NOMO-1 (cell line): ENCODE data around the gene TPP2.

Experiments
- DNase-seq, 2 experiments: peaks; one replicate each; lab custom pipeline; 2025; ENCODE audit not compliant: unreplicated experiment in 2 of 2; lab: John Stamatoyannopoulos, UW

TPP2 gene

DNA sequence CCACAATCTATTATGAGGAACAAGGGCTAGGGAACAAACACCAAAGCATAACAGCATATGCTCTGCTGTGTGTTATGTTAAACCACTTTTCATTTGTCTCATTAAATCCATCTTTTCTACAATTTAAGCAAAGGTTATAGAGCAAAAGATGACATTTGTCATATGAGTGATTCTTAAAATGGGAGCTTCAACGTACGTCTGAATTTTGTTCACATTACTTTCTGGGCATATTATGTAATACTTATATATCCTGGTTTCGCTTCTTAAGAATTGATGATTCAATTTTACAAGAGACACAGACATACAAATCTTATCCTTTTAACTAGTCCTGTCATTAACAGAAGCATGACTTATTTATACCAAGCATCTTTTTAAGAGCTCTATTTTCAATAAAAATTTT, 3.3 kb upstream of the TPP2 start:
- DNase-seq = peak in 1 of 2 experiments; percentile 54

DNA sequence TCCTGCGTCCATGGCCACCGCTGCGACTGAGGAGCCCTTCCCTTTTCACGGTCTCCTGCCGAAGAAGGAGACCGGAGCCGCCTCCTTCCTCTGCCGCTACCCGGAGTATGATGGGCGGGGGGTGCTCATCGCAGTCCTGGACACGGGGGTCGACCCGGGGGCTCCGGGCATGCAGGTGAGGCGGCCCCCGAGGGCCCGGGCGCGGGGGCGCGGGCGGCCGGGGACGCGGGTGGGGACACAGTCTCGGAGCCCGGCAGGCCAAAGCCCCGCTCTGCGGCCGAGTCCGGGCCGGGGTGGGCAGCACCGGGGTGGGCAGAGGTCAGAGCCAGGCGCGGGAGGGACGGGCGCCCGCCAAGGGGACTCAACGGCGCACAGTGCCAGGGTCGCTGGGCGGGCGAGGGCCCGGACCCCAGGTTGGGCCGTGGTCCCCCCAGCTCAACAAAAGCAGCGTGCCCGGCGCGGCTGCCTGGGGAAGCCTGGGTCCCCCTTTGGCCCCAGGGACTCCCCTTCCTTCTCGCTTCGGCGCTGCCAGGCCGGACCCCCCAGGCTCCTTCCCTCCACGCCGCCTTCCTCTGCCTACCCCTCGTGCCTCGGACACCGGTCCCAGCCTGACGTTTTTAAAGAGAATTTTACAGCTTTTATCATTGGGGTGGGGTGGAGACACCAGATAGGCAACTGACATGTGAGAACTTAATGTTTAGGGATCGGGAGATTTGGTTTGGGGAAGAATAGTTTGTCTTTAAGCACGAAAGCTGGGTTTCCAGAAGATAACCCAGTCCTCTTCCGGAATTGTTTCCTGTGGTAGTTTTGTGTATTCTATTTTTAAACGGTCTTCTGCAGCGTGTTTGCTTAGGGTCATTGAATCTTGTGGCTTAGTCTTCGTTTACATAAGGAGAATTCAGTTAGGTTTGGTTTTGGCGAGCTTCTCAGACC, 509 bp downstream of the TPP2 start:
- peak in 1 of 2 experiments; percentile 35 for DNase-seq

DNA sequence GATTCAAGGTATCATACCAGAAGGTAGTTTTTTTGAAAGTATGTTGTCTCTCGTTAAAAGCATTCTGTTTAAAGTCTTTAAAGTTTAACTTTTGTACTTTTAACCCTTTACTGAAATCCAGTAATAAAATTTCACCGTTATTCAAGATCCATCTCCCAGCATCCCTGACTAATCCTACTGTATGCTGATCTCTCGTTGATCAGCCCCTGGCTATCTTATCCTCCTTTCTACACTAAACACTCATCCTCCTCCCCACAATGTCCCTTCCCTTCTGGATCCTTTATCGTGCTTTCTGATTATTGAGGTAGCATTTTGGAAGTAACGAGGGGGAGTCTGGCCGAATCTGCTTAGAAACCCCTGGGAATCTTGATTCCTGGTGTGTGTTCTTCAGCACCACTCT, 1.3 kb downstream of the TPP2 start:
- DNase-seq = no peak

DNA sequence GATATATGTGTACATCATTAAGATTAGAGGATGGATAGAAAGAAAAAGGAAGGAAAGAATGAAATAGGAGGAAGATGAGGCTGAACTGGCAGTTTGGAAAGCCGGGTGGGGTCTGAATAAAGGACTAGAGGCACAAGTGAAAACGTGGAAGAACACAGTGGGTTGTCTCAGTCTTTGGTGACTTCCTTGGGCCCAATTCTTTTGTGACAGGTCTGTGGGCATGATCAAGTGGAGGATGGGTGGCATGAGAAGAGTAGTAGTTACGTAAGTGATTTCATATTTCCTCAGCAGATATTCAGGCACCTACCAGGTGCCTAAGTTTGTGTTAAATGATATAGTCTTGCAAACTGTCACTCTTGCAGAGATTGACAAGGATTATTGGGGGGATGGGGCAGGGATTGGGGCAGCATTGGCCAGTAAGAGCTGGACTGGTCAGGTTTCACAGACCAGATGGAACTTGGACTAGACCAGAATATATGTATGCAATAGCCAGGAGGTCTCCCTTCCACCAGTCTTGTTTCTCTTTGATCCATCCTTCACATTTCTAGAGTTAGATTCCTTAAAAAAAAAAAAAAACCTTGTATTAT, 2.7 kb downstream of the TPP2 start:
- no peak for DNase-seq

DNA sequence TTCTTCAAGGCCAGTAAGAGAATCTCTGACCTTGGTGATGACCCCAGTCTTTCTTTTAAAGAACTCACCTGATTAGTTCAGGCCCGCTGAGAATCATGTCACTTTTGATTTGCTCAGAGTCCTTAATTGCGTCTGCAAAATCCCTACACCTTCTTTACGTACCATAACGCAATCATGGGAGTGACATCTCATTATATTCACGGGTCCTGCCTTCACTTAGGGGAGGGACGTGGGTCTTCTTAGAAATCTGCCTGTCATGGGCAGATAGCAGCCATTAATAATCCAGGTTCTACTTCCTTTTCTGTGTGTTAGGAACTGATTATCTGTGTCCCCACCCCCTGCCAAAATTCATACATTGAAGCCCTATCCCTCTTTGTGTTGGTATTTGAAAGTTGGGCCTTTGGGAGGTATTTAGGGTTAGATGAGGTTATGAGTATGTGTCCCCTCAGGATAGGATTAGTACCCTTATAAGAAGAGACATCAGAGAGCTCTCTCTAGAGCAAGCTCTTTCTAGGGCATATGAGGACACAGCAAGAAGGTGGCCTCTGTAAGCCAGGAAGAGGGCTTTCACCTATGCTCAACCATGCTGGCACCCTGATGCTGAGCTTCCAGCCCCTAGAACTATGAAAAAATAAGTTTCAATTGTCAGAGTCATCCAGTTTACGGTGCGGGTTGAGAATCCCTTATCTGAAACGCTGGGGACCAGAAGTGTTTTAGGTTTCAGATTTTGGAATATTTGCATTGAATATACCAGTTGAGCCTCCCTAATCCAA, 9.9 kb downstream of the TPP2 start:
- no peak for DNase-seq

DNA sequence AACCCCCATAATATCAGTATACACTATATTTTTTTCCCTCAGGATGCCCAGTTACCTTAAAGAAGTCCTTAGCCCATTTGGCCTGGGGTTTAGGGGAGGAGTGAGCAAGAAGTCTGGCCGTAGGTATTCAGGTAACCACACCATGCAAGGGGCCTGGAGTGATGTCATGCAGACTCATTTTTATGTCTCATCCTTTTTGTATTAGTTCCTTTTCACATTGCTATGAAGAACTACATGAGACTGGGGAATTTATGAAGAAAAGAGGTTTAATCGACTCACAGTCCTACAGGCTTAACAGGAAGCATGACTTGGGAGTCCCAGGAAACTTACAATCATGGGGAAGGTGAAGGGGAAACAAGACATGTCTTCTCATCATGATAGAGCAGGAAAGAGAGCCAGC, 12.2 kb downstream of the TPP2 start:
- no peak for DNase-seq

DNA sequence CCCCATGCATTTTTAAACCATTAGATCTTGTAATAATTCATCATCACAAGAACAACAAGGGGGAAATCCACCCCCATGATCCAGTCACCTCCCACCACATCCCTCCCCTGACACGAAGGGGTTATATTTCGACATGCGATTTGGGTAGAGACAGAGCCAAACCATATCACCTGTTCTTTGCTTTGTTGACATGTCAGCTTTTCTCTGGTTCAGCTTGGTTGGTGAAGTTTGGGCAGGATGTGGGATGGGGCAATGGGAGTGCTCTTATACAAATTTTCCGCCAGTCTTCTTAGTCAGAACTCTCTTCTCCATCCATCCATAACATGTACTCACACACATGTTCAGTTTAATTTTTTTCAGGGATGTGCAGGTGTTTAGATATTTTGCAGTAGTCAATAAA, 12.9 kb downstream of the TPP2 start:
- DNase-seq = no peak

DNA sequence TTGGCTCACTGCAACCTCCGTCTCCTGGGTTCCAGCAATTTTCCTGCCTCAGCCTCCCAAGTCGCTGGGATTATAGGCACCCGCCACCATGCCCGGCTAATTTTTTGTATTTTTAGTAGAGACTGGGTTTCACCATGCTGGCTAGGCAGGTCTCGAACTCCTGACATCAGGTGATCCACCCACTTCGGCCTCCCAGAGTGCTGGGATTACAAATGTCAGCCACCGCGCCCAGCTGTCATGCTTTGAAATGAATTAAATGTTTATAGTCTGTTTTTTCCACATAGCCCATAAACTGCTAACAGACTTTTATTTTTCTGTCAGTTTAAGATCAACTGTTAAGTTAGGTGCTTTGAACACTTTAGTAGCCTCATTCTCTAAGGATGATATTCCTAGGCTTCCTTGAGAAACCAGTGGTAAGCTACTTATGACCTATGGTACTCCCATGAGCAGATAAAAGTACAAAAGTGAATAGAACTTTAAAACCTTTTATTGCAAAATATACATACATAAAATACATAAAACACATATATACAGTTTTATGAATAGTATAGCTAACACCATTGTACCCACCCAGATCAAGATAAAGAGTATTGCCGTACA, 13.6 kb downstream of the TPP2 start:
- no peak for DNase-seq

DNA sequence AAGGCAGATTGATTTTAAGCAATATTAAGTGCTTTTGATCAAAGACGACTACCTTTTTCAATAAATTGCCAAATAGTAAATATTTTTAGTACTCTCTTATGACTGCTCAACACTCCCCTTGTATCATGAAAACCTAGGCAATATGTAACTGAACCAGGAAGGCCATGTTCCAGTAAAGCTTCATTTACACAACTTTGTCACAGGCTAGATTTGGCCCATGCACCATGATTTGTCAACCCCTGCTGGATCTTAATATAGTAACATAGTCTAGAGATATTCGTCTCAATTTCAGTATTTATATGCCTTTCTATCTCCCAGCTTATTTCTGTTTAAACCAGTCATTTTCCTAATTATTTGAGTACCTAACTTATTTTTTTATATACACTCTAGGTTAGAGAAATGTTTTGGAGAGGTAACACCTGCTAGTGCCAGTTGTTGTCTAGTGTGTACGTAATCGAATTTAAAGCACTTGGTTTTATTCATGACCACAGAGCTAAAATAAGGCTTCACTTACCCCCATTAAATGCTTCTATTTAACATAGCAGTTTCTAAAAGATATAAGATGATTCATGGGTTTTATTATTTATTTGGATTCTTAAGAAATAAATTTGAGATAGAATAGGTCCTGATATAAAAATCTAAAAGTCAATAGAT, 21.0 kb downstream of the TPP2 start:
- DNase-seq = no peak

DNA sequence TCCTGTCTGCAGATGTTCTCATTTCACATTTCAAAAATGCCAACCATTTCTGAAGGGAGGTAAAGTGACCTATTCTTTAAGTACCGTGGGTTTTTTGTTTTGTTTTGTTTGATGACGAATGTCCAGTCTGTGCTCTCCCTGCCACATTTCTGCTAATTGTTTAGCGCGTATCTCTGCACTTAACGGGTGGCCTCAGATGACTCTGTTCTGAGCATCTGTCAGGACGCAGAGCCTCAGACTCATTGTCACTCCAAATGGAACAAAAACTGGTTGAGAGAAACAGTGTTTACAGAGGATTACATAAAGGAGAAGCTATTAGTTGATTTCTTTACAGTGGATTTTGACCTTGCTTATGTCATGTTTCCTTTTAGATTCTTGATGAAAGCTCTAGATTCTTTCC, 23.7 kb downstream of the TPP2 start:
- no peak for DNase-seq

DNA sequence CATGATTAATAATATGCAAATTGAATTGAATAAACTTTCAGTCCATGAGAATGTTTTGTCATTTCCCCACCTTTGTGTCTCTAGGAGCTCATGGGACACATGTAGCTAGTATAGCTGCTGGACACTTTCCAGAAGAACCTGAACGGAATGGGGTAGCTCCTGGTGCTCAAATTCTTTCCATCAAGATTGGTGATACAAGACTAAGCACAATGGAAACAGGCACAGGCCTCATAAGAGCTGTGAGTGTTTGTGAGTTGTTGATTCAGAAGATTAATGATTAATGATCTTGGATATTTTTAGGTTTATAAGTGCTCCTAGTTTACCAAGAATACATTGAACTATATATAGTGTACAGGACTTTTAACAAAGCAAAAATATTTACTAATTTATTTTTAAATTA, 30.1 kb downstream of the TPP2 start:
- no peak for DNase-seq

DNA sequence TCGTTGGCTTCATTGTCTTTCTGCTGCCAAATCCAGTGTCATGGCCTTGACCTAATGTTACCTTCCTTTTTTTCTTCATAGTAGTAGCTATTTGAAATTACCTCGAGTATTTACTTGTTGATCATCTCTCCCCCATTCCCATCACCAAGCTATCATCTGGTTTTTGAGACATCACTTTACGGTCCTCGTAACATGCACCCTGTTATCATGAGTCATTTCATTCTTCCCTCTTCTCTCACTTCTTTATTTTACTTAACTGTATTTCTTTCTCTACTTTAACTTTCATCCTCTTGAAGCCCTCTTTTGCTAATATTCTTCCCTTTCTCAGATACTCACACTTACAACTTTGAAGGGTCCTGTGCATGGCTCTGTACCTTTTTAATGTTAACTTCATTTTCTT, 31.8 kb downstream of the TPP2 start:
- DNase-seq = no peak

DNA sequence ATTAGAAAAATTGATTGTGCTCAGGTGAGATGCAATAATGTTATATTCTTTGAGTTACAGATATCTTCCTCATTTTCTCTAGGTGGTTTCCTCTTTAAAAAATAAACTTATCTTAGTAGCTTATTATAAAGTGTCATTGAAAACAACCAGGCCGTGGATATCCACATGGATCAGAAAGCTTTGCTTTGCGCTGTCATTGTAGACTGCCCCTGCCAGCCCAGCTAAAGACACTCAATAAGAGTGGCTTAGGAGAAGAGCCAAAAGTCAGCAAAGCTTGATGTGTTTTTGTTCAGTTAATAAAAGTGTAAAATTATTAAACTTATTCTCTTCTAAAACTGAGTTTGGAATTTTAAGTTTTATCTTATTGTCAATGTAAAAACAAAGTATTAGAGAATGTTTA, 34.4 kb downstream of the TPP2 start:
- DNase-seq = no peak

DNA sequence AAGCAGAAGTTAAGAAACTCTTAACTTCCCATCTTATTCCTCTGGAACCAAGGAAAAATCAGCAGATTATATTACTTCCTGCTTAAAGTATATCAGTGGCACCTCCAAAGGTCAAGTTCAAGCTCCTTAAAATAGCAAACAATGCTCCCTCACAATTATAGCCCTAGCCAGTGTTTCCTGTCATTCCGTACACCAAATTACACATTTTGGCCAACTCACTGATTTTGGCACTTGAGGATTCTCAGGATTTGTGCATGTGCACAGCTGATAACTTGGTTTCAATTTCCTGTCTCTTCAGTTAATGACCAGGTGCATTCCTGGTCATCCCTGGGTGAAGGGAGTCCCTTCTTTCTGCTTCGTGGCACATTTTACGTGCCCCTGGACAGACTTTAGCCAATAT, 42.0 kb downstream of the TPP2 start:
- DNase-seq = no peak

DNA sequence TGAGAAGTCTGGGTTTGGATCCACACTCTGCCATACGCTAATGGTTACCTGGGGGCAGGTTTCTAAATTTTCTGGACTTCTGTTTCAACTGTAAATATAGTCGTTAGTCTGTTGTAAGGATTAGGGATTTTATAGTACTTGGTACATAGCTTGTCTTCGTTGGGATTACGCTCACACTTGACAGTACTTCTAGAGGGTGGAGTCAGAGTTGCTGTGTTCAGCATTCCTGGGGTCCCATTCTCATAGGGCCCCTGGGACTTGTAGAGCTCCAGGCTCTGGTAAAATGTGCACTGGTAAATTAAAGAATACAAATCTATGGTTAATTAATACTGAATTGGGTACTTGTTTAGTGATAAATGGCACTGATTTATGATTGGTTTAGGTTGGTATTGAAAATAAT, 45.2 kb downstream of the TPP2 start:
- DNase-seq = no peak

DNA sequence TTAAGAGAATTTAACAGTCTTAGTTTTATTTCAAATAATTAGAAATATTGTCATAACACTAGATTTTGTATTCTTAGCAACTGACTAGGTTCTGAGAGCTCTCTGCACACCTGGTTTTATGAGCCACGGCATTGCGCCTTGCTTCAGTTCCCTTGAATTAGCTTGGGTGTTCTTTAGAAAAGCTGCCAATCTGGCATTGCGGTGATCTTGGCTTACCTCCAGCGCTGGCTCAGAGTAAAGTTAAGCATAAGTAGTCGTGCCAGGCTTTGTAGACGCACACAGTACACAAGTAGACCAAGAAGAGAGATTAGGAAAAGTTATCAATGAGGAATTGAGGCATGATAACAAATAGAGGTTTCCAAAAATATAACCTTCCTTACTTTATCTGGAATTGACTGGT, 45.7 kb downstream of the TPP2 start:
- no peak for DNase-seq

DNA sequence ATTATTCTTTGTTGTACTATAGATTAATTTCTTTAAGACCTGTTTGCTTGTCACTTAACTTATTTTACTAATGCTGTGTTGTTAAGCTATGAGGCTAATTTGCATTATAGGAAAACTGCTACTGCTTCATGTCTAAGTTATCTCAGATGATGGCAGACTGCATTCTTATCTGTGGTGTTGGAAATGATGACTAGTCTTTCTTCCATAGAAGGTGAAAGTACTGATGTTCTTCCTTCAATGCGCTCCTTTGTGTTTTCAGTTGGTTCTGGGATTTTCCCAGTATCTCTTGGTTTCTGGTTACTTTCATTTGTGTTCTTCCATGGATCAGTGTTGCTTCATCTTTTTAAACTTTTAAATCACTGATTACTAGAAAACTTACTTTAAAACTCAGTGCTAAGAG, 46.9 kb downstream of the TPP2 start:
- DNase-seq = no peak

DNA sequence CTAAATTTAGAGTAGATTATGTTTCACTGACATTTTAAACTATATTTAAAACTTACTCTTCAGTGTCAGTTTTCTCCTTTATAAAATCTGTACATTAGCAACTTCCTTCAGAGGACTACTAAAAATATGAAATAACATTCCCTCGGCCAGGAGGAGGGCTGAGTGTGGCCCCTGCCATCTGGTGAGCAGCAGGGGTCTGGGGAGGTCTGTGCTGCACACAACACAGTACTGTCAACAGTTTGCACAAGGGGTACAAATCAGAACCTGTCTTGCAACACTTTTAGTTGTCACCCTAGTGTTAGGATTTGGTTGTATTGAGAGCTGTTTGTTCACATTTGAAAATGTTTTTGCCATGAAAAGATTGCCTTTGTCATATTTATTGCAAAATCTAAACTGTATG, 48.9 kb downstream of the TPP2 start:
- no peak for DNase-seq

DNA sequence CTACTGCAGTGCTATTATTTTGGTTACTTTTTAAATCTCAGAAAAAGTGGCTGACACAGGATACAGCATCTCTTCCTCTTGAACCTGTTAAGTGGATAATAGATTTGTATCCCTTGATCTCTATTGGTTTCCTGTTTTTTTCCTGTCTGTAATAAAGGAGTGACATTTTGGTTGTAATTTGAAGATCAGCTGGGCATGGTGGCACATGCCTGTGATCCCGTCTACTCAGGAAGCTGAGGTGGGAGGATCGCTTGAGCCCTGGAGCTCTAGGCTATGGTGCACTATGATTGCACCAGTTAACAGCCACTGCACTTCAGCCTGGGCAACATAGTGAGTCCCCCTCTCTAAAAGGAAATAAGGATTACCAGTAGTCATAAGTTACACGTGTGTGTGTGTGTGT, 51.3 kb downstream of the TPP2 start:
- DNase-seq = no peak

DNA sequence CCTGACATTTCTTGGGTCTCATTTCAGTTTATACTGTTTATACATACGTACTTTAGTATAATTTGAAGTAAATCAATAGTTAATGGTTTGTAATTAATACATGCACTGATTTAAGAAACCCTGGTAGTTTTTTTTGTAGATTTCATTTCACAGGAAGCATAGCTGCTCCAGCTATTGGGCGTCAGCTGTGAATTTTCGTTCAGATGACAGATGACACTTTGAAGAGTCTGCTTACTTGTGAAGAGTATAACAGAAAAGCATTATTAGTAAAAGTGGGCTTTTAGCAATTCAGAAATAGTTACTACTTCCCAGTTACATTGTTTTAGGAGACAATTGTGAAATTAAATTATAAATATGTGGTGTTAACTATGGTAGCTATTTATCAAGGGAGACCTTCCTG, 53.7 kb downstream of the TPP2 start:
- DNase-seq = no peak

DNA sequence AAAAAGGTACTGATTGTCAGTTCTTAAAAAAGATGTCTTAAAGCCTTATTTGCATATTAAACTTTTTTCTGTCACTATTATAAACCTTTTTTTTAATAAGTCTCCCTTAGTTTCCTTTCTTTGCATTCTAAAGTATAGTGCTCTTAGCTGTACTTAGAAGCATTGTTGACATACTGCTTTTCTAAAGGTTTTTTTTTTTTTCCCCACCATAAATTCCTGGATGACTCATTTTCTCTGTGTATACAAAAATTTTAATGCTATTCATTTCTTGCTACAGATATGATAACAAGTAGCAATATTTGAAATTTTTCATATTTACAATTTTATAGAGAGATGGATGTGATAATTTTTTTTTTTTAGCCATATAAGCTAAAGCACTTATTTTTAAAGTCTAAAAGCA, 54.6 kb downstream of the TPP2 start:
- DNase-seq = no peak
